Activated CD4-positive, alpha-beta T cell treated with anti-CD3 and anti-CD28 coated beads for 48 hours (primary cell): Measurements from ENCODE around the gene MAD1L1.

ENCODE experiments used
- DNase-seq: peaks from one replicate; pipeline ENCODE4 v3.0.0-alpha.2; 2020

Gene MAD1L1

DNA sequence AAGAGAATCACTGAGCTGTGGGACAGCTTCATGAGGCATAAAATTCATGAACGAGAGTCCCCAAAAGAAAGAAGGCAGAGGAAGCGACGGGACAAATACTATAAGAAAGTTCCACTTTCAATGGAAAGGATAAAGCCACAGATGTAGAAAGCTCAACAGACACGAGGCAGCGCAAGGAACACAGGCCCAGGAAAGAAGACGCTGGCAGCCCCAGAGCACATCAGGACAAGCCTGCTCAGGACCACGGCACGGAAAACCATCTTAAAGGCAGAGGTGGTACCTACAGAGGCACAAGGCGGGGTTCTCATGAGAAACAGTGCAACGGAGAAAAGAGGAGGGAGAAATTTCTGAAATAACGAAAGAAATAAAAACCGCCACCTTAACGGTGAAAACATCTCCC, 273.4 kb downstream of the MAD1L1 start:
- DNase-seq = no peak

DNA sequence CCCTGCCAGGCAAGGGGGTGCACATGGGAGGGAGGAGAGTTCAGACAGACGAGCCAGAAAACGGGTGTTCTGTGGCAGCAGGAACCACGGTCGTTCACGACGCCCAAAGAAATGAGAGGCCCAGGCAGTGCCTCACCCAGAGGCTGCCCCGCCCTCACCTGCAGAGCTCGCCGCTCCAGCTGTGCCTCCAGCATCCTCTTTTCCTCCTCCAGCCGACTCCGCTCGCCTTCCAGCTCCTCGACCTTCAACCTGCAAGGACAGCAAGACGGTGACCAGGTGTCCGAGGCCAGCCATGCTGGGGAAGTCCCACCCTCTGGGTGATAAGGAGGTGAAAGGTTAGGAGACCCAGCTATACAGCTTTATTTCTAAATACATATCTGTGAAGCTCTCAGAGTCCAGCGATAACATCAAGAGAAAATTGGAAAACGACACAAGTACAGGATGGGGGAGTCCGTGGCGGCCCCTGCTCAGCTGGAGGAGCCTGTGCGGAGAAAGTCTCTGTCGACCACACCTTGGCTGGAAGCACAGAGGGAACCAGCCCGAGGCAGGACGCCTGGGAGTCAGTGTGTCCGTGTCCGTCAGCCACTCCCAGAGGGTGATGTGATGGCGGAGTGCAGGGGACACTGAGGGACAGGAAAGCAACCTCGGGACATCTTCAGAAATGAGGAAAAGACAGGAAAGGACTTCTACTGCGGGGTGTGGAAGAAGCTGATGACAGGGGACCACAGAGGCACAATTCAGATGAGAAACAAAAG, 275.1 kb downstream of the MAD1L1 start:
- no peak for DNase-seq

- no peak for DNase-seq
Measured at GRCh38 chr7:1956611-1957470, 275.9 kb downstream of the MAD1L1 start.

GRCh38 chr7:1956141-1956540, 276.6 kb downstream of the MAD1L1 start:
- no peak for DNase-seq

GRCh38 chr7:1954366-1955004, 278.3 kb downstream of the MAD1L1 start:
- no peak for DNase-seq

DNA sequence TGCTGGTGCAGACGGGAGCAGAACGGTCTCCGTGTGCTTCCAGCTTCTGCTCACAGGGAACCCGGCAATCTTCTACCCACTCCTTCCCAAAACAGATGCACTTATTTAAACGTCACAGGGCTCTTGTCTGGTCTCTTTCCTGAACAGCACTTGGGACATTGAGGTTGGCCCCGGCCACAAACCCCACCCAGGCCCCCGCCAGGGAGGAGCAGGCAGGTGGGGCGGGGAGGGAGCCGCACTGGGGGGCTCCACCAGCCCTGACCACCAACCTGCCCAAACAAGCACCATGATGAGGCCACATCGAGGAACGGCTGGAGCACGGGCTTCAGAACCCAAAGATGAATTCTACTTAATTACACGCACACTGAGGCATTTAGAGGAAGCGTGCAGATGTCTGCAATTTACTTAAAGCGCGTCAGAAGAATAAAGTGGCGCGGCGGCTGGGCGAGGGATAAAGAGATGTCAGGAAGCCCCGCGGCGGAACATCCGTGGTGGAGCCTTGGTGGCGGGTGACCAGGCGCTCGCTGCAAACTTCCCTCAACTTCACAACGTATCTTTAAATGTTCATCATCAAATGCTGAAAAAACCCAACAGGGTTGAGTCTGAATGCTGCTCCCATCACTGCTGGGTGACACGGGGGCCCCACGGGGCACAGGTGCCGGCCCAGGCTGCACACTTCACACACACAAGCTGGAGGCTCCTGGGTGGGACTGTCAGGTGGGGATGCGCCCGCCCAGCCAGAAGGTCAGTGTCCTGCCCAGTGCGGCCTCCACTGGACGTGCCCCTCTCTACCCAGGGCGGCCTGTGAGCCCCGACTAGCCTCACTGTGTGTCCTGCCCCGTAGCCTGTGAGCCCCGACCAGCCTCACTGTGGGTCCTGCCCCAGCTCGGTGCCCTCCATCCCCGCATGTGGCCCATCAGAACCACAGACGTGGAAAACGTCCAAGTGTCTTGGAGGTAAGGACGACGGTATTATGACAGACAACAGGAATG, 279.2 kb downstream of the MAD1L1 start:
- DNase-seq = no peak

DNA sequence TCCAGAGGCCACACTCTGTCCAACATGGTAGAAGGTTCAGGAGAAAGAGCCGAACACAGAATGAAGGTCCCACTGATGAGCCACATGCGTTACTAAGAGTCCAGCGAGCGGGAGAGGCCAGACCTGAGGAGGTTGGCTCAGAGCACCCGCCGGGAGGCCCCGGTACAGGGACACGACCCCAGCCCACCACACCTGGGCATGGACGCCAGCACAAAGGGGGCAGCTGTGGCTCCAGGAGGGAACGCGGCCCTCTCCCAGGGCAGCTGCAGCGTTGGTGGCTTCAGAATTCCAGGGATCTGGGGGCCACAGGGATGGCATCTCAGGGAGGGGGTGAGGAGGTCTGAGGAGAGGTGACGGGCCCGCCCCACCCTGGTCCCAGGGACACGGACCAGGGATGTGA, 280.0 kb downstream of the MAD1L1 start:
- DNase-seq = no peak

- DNase-seq = no peak
Measured at GRCh38 chr7:1952169-1952760, 280.5 kb downstream of the MAD1L1 start.

- no peak for DNase-seq
Measured at GRCh38 chr7:1951600-1951999, 281.1 kb downstream of the MAD1L1 start.

GRCh38 chr7:1951159-1951536, 281.6 kb downstream of the MAD1L1 start:
- DNase-seq = peak; percentile 21

GRCh38 chr7:1950452-1951158, 282.1 kb downstream of the MAD1L1 start:
- no peak for DNase-seq

DNA sequence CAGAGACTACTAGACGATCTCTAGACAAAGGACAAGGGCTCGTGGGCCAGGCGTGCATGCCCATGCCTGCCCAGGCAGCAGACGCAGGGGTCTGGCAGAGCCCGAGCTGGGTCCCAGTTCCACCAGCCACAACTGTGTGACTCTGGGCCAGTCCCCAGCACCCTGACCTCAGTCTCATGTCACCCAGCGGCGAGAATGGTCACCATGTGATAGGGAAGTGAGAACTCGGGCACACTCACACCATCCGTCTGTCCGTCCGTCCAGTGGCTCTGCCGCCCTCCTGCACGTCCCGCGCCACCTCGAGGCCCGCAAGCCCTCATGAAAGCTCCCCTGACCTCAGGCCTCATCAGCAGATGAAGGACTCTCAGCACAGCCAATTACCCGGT, 282.7 kb downstream of the MAD1L1 start:
- DNase-seq = no peak

GRCh38 chr7:1949681-1950055, 283.1 kb downstream of the MAD1L1 start:
- no peak for DNase-seq

DNA sequence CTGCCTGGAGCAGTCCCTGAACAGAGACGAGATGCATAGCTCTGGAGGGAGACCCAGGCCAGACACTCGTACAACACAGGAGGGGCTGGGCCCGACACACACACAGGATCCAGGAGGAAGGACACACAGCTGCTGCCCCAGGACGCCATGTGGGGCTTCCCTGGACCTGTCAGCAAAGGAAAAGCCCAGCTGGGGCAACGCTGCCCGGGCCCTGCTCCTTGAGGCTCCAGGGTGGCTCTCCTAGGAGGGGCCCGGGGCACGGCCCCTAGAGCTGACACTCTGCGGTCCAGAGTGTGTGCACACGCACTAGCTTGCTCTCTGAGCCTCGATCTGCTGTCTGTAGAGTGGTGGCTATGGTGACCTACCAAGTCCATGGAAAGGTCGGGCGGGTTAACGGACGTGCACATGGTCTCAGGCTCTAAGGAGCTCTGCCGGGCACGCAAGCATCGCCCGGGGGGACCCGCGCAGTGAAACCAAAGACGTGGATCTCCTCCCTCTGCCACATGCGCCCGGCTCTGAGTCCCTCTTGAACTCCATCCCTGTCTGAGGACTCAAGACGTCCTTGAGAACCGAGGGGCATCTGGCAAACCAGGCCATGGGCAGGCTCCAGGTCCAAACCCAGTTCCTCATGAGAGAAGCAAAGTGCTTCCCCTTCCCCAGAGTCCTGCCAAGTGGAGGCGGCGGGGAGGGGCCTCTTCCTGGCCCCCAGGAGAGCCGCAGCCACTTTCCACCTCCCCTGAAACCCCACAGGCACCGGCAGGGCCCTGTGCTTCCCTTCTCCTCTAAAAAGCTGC, 283.7 kb downstream of the MAD1L1 start:
- no peak for DNase-seq

- no peak for DNase-seq
Measured at GRCh38 chr7:1948301-1948796, 284.4 kb downstream of the MAD1L1 start.

GRCh38 chr7:1947586-1948217, 285.0 kb downstream of the MAD1L1 start:
- no peak for DNase-seq

DNA sequence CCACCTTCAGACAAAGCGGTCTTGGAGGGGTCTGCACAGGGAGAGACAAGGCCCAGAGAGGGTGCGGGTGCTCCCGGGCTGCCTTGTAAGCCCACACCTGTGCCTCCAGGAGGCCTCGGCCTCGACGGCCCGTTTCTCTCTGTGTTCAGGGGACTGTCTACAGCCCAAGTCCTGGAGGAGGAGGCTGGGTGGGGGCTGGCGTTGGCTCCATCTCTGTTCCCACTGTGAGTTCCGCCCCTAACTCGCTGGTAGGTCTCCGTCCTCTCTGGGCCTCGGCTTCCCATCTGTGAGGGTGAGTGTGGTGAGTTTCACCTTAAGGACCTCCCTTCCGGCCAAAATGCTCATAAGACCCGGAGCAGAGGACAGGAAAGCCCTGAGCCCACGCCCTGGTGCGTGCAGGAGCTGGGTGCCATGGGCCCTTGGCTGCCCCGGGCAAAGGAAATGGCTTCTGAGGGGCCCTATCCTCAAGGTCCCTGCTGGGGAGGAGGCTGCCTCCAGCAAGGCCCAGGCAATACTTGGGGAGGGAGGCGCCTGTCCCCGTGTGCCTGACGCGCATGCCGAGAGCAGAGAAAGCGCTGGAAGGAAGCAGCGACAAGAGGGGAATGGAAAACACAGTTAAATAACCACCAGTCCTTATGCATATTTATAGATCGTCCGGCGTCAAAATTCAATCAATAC, 285.8 kb downstream of the MAD1L1 start:
- no peak for DNase-seq

DNA sequence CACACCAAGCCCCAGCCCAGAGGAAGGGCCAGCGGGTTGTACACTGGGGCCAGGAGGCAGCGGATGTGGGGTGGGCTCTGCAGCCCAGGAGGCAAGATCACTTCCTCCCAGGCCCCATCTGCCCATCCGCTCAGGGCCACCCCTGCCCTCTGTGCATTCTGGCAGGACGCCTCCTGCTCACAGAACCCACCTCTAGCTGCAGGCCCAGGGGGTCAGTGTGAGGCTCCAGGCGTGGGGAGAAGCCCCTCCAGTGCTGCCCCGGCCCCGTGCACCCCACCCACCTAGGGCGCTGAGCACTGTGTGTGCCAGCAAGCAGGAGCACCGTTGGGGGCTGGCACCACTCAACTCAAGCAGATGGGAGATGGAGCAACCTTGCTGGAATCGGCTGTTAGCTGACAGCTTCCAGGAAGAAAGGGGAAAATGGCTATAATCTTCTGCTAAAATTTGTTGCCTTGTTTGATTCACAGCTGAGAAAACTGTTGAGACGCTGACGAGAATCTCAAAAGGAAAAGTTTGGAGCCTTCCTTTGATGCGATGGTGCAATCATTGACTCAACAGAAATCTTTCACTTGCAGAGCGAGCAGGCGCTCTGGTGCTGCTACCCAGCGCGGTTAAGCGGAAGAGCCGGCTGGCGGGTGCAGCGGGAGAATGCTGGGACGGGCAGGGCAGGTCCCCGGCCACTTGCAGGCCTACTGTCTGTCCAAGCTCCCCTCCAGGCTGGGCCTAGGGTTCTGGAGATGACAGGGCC, 286.5 kb downstream of the MAD1L1 start:
- DNase-seq = no peak

- no peak for DNase-seq
Measured at GRCh38 chr7:1945558-1945957, 287.2 kb downstream of the MAD1L1 start.
